ENCODE measurements around the gene SPATA32. TPM values are rescaled to one million over a fixed set of nuclear protein-coding genes. Genes with fewer than 3 reads are reported as not detected.

SPATA32 gene
- total and polyA plus RNA-seq, 2 experiments from 2014 or later: 0.45 TPM; not detected in 1

GRCh38 chr17:45308016-45308365 is 46.1 kb upstream of the SPATA32 start:
- TF ChIP-seq CTCF (IDR thresholded peaks at IDR 0.05; ENCODE audit: low read depth, low read length): no peak
- H3K36me3 ChIP-seq: no peaks in the 10 kb centered on the region
- H3K27me3 ChIP-seq: no peaks in the 10 kb centered on the region
- H3K27ac ChIP-seq: no peak overlapping the region
- H3K4me1 ChIP-seq (ENCODE audit: low read depth): peaks cover 17% of the 10 kb centered on the region
- H3K4me3 ChIP-seq: no peak overlapping the region
- no peaks in the 10 kb centered on the region for H3K9me3 ChIP-seq (ENCODE audit: low read depth)
- no peak for DNase-seq (ENCODE audit: low read depth in 1 of 2, low spot score in 1 of 2)

GRCh38 chr17:45307290-45308015 is 45.6 kb upstream of the SPATA32 start:
- Histone ChIP-seq H3K27ac (no peak overlapping the region), H3K36me3 (no peaks in the 10 kb centered on the region), H3K27me3 (no peaks in the 10 kb centered on the region), H3K4me1 (ENCODE audit: low read depth) (peaks cover 16% of the 10 kb centered on the region), H3K4me3 (no peak overlapping the region), H3K9me3 (ENCODE audit: low read depth) (no peaks in the 10 kb centered on the region)
- peak in 1 of 2 donors; percentile 95 for DNase-seq (ENCODE audit: low read depth in 1 of 2, low spot score in 1 of 2)
- TF ChIP-seq CTCF (IDR thresholded peaks at IDR 0.05; ENCODE audit: low read depth, low read length): no peak

- TF ChIP-seq CTCF (IDR thresholded peaks at IDR 0.05; ENCODE audit: low read depth, low read length): no peak
- no peaks in the 10 kb centered on the region for H3K27me3 ChIP-seq
- no peak overlapping the region for H3K4me3 ChIP-seq
- no peaks in the 10 kb centered on the region for H3K9me3 ChIP-seq (ENCODE audit: low read depth)
- no peaks in the 10 kb centered on the region for H3K36me3 ChIP-seq
- peaks cover 8% of the 10 kb centered on the region for H3K4me1 ChIP-seq (ENCODE audit: low read depth)
- no peak overlapping the region for H3K27ac ChIP-seq
- DNase-seq (ENCODE audit: low read depth in 1 of 2, low spot score in 1 of 2): no peak
Observed at GRCh38 chr17:45306623-45307022, 44.7 kb upstream of the SPATA32 start.

- DNase-seq (ENCODE audit: low read depth in 1 of 2, low spot score in 1 of 2): no peak
- H3K27ac ChIP-seq: no peak overlapping the region
- no peaks in the 10 kb centered on the region for H3K27me3 ChIP-seq
- H3K36me3 ChIP-seq: no peaks in the 10 kb centered on the region
- H3K4me3 ChIP-seq: no peak overlapping the region
- H3K9me3 ChIP-seq (ENCODE audit: low read depth): no peaks in the 10 kb centered on the region
- no peak for TF ChIP-seq CTCF (IDR thresholded peaks at IDR 0.05; ENCODE audit: low read depth, low read length)
- H3K4me1 ChIP-seq (ENCODE audit: low read depth): peaks cover 2% of the 10 kb centered on the region
Observed at GRCh38 chr17:45306094-45306493, 44.2 kb upstream of the SPATA32 start.

- no peak overlapping the region for H3K4me3 ChIP-seq
- H3K27ac ChIP-seq: no peak overlapping the region
- H3K27me3 ChIP-seq: no peaks in the 10 kb centered on the region
- peak in 1 of 2 donors; percentile 65 for DNase-seq (ENCODE audit: low read depth in 1 of 2, low spot score in 1 of 2)
- H3K9me3 ChIP-seq (ENCODE audit: low read depth): no peaks in the 10 kb centered on the region
- no peaks in the 10 kb centered on the region for H3K36me3 ChIP-seq
- no peaks in the 10 kb centered on the region for H3K4me1 ChIP-seq (ENCODE audit: low read depth)
- TF ChIP-seq CTCF (IDR thresholded peaks at IDR 0.05; ENCODE audit: low read depth, low read length): no peak
Observed at GRCh38 chr17:45305530-45306087, 43.7 kb upstream of the SPATA32 start.

Data from cardiac muscle cell (in vitro differentiated cells and primary cell).